ENCODE measurements around the gene TNS3. TPM values are rescaled to one million over a fixed set of nuclear protein-coding genes. Genes with fewer than 3 reads are reported as not detected.
"Not testable (repeated sequence)": the region's sequence is repeated elsewhere in the genome, so short reads cannot be mapped to it uniquely, and the experiment has no call there.

The TNS3 gene
- total RNA-seq, 1 donor from 2014 or later = 174 TPM

- TF ChIP-seq, protein P1, sequence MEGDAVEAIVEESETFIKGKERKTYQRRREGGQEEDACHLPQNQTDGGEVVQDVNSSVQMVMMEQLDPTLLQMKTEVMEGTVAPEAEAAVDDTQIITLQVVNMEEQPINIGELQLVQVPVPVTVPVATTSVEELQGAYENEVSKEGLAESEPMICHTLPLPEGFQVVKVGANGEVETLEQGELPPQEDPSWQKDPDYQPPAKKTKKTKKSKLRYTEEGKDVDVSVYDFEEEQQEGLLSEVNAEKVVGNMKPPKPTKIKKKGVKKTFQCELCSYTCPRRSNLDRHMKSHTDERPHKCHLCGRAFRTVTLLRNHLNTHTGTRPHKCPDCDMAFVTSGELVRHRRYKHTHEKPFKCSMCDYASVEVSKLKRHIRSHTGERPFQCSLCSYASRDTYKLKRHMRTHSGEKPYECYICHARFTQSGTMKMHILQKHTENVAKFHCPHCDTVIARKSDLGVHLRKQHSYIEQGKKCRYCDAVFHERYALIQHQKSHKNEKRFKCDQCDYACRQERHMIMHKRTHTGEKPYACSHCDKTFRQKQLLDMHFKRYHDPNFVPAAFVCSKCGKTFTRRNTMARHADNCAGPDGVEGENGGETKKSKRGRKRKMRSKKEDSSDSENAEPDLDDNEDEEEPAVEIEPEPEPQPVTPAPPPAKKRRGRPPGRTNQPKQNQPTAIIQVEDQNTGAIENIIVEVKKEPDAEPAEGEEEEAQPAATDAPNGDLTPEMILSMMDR (IDR thresholded peaks at IDR 0.05) = no peak
- Histone ChIP-seq H3K4me3 (no peak overlapping the region), H3K27me3 (ENCODE audit: low read depth) (no peaks in the 10 kb centered on the region), H3K36me3 (peaks cover 5% of the 10 kb centered on the region), H3K27ac (no peak overlapping the region), H3K4me1 (peaks cover 24% of the 10 kb centered on the region), H3K9me3 (no peaks in the 10 kb centered on the region)
- intact Hi-C loops (cut with DNase I) = no loop called here
- ATAC-seq (no peak), DNase-seq (no peak)
Observed at GRCh38 chr7:47542051-47542450, 39.9 kb downstream of the TNS3 start.

DNA sequence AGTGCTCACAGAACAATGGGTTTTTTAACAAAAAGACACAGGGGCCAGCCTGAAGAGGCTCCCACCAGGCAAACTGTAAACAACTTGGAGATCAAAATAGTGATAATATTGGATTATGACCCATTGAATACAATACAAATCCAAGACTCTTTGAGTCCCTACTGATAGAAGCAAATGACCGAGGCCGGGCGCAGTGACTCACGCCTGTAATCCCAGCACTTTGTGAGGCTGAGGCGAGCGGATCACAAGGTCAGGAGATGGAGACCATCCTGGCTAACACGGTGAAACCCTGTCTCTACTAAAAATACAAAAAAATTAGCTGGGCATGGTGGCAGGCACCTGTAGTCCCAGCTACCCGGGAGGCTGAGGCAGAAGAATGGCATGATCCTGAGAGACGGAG, 40.4 kb downstream of the TNS3 start:
- H3K36me3 ChIP-seq; H3K27me3 ChIP-seq (ENCODE audit: low read depth); H3K9me3 ChIP-seq; H3K27ac ChIP-seq; DNase-seq; H3K4me3 ChIP-seq; intact Hi-C loops (cut with DNase I); ATAC-seq: not testable (repeated sequence)
- peaks cover 27% of the 10 kb centered on the region for H3K4me1 ChIP-seq

DNA sequence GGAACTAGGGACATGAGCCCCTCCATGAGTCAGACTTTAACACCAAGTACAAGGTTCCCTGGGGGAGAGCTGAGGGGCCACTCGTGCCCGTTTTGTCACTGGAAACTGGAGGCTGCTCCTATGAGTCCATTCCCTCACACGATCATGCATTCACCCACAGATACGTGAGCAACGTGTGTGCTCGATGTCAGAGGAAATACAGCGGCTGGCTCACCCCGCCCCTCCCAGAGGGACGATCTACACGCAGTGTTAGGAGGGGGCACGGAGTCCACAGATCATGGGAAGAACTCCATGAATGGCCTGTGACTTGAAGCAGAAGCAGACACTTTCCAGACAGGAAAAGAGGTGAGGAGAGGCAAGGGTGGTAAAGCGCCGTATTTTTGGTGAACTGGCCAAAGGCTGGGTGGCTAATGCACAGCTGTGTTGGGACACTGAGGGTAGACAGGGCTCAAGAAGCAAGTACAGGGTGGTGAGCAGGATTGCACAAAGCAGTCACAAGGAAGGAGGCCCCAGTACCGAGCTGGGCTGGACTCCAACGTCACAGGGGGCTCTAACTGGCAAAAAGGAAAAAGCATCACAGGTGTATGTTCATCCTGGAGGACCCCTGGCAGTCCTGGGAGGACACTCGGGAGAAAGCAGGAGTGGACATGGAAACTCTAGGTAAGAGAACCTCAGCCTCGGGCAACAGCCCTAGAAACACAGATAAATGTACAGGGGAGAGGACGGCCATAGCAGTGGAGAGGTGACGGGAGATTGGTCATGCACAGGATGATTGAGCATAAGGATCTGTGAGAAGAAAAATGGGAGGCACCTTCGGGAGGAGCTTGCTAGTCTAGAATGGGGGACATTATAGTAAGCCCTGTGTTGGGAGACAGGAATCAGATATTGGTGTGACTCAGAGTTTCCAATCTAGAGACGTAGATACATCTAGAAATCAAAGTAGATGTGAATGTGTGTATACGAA, 41.2 kb downstream of the TNS3 start:
- Histone ChIP-seq H3K4me1 (peaks cover 34% of the 10 kb centered on the region), H3K9me3 (no peaks in the 10 kb centered on the region), H3K4me3 (no peak overlapping the region), H3K27me3 (ENCODE audit: low read depth) (no peaks in the 10 kb centered on the region), H3K27ac (no peak overlapping the region), H3K36me3 (peaks cover 1% of the 10 kb centered on the region)
- DNase-seq (no peak), ATAC-seq (no peak)
- intact Hi-C loops (cut with DNase I) = no loop called here
- TF ChIP-seq, protein P1 (IDR thresholded peaks at IDR 0.05) = no peak

DNA sequence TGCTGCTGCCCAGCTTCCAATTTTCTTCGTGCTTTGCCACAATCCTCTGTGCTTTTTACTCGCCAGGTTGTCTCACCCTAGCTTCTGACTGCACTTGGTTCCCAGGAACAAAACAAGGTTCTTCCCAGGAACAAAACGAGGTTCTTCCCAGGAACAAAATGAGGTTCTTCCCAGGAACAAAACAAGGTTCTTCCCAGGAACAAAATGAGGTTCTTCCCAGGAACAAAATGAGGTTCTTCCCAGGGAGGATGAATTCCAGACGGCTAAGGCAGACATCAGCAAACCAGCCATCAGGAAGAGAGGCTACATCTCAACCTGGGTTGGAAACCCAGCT, 41.9 kb downstream of the TNS3 start:
- Histone ChIP-seq H3K4me3 (no peak overlapping the region), H3K9me3 (no peaks in the 10 kb centered on the region), H3K4me1 (peaks cover 34% of the 10 kb centered on the region), H3K27ac (no peak overlapping the region), H3K27me3 (ENCODE audit: low read depth) (no peaks in the 10 kb centered on the region), H3K36me3 (no peaks in the 10 kb centered on the region)
- ATAC-seq = no peak
- intact Hi-C loops (cut with DNase I) = no loop called here
- TF ChIP-seq, protein P1 (IDR thresholded peaks at IDR 0.05) = no peak
- no peak for DNase-seq

GRCh38 chr7:47539398-47540052, 42.4 kb downstream of the TNS3 start:
- DNase-seq (no peak), ATAC-seq (no peak)
- no peaks in the 10 kb centered on the region for H3K9me3 ChIP-seq
- H3K27ac ChIP-seq = no peak overlapping the region
- no peak overlapping the region for H3K4me3 ChIP-seq
- TF ChIP-seq, protein P1 (IDR thresholded peaks at IDR 0.05) = no peak
- no peaks in the 10 kb centered on the region for H3K36me3 ChIP-seq
- peaks cover 34% of the 10 kb centered on the region for H3K4me1 ChIP-seq
- intact Hi-C loops (cut with DNase I) = no loop called here
- H3K27me3 ChIP-seq (ENCODE audit: low read depth) = no peaks in the 10 kb centered on the region

DNA sequence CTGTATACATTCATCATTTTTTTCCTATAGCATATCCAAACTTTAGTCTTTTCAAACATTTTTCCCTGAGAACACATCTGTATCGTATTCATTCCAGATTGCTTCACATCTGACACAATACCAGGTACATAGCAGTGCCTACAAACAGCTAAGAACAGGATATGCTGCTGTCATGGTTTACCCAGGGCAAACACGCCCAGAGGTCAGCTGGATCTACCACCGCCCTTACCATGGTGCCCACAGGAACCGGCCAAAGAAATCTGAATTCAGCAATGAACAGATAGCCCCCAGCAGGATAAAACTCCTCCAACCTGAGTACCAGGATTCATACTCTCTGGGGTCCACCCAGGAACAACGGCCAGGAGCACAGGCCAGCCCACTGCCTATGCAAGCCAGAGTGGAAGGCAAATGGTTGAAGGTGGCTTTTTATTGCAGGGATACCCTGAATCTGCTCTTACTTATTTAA, 43.0 kb downstream of the TNS3 start:
- Histone ChIP-seq H3K4me1 (peaks cover 28% of the 10 kb centered on the region), H3K27me3 (ENCODE audit: low read depth) (no peaks in the 10 kb centered on the region), H3K36me3 (no peaks in the 10 kb centered on the region), H3K4me3 (no peak overlapping the region), H3K9me3 (no peaks in the 10 kb centered on the region), H3K27ac (no peak overlapping the region)
- DNase-seq (no peak), ATAC-seq (no peak)
- TF ChIP-seq, protein P1 (IDR thresholded peaks at IDR 0.05) = no peak
- intact Hi-C loops (cut with DNase I) = no loop called here
